H1 (cell line): ENCODE data around the gene SRMS. TPM values are rescaled to one million over a fixed set of nuclear protein-coding genes. Genes with fewer than 3 reads are reported as not detected.

Experiments used
- BRCA1 ChIP-seq: IDR thresholded peaks from 2 replicates; pipeline ENCODE4 v1.6.1; 2012; ENCODE audit warnings: low read depth, low read length, improper control_type of control experiment
- HDAC2 ChIP-seq, 2 experiments: fragments of 300-600 bp in 1 of 2; sonication (generic) in 1 of 2; IDR thresholded peaks; 2 replicates each; pipeline ENCODE4 v1.6.1; 2011 to 2012; ENCODE audit warnings: low read depth in 2 of 2, low read length in 2 of 2, mild to moderate bottlenecking in 2 of 2, moderate library complexity in 2 of 2, borderline replicate concordance in 1 of 2, inconsistent platforms in 1 of 2
- KDM1A ChIP-seq: fragments of 200-600, 300-600 bp; sonication (generic); IDR thresholded peaks from 2 replicates; pipeline ENCODE4 v1.7.1; 2016; ENCODE audit warnings: mild to moderate bottlenecking, low read length, borderline replicate concordance
- POLR2A ChIP-seq, 2 experiments: IDR thresholded peaks; 1 replicate in 1 of 2; 2 replicates in 1 of 2; pipeline ENCODE4 v1.6.1; 2011; ENCODE audit warnings: low read depth in 2 of 2, low read length in 2 of 2, mild to moderate bottlenecking in 2 of 2; ENCODE audit errors: control extremely low read depth in 1 of 2
- SAP30 ChIP-seq: fragments of 300-600 bp; sonication (generic); IDR thresholded peaks from 2 replicates; pipeline ENCODE4 v1.7.1; 2012; ENCODE audit warnings: low read length, moderate library complexity, mild to moderate bottlenecking, inconsistent platforms; ENCODE audit not compliant: insufficient read depth, insufficient replicate concordance
- SIN3A ChIP-seq, 2 experiments: IDR thresholded peaks in 1 of 2; conservative IDR thresholded peaks in 1 of 2; 2 replicates each; pipeline ENCODE4 v1.6.1; 2011 to 2012; ENCODE audit warnings: low read length in 2 of 2, improper control_type of control experiment in 1 of 2, low read depth in 1 of 2, mild to moderate bottlenecking in 1 of 2
- SUZ12 ChIP-seq: fragments of 200-600 bp; sonication (generic); IDR thresholded peaks from 2 replicates; pipeline ENCODE4 v1.6.1; 2012; ENCODE audit warnings: mild to moderate bottlenecking, inconsistent platforms, low read length, moderate library complexity, mixed read lengths
- TAF1 ChIP-seq: IDR thresholded peaks from 2 replicates; pipeline ENCODE4 v1.6.1; 2011; ENCODE audit warnings: mild to moderate bottlenecking, low read depth, low read length
- polyA plus RNA-seq, 7 experiments: library from polyadenylated mRNA; depleted of rRNA in 3 of 7; stranded (reverse) in 5 of 7; unstranded in 2 of 7; fragments of >200 nt in 5 of 7; fragments of 200-250 nt in 2 of 7; gene quantifications; 1 replicate in 5 of 7; 2 replicates in 1 of 7; 4 replicates in 1 of 7; pipeline versions ENCODE4 v1.2.1 to v1.2.3, GENCODE V29; 2011 to 2013; ENCODE audit warnings: missing spikeins in 2 of 7, mixed read lengths in 2 of 7
- total RNA-seq: library from RNA; stranded (reverse); fragmentation: NEBNext Ultra II Directional; extraction: Animal tissue kit (Norgen Biotek cat#: 25700); gene quantifications from 2 replicates; pipeline ENCODE4 v1.2.1, GENCODE V29; 2021

SRMS gene
- total and polyA plus RNA-seq, 2 of the 8 experiments (the other 6 are each of a cell fraction or from before 2014, with no cell fraction given): 0.39 to 0.76 TPM

DNA sequence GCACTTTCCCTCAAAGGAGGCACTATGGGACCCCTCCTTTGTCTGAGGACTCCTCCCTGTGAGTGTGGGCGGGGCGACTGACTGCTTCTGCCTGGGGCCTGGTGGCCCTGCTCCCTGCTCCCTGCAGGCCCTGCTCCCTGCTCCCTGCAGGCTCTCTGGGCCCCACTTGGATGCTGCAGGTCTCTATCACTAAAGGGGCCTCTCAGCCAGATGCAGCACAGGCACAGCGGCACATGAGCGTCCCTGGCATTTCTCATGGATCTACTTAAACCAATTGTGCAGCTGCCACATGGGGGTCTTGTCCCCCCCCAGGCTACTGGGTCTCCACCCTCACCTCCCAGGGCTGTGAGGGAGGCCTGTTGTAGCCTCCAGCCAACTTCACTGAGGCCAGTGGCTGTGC, 56.5 kb downstream of the SRMS start (continued):
- TF ChIP-seq SAP30 (no peak), SUZ12 (no peak), BRCA1 (no peak), SIN3A (conservative IDR thresholded peaks at IDR 0.05 in 1 of 2, IDR thresholded peaks at IDR 0.05 in 1 of 2; ENCODE audit: low read depth in 1 of 2, low read length in 2 of 2) (no peak), POLR2A (IDR thresholded peaks at IDR 0.05; ENCODE audit: control extremely low read depth in 1 of 2, low read depth in 2 of 2, low read length in 2 of 2) (no peak), KDM1A (no peak), TAF1 (no peak), HDAC2 (IDR thresholded peaks at IDR 0.05; ENCODE audit: borderline replicate concordance in 1 of 2, low read depth in 2 of 2, low read length in 2 of 2) (no peak)
- TF ChIP-seq, all 59 proteins: peak for 0

Other genes with a start within 250 kb of the SRMS start
- gene CHRNA4, start 186.4 kb downstream of the SRMS start, total RNA-seq: 2.7 and 5.7 TPM in 2 replicates
- 4.3 and 5.0 TPM in 2 replicates for gene CHRNA4, start 186.4 kb downstream of the SRMS start, polyA plus RNA-seq (2011; rRNA removed)
- gene KCNQ2, start 75.1 kb downstream of the SRMS start, total RNA-seq: 82.6 and 88.6 TPM in 2 replicates
- 243 and 277 TPM in 2 replicates for gene KCNQ2, start 75.1 kb downstream of the SRMS start, polyA plus RNA-seq (2011; rRNA removed)
- 25.8 and 27.9 TPM in 2 replicates for gene EEF1A2, start 48.7 kb downstream of the SRMS start, total RNA-seq
- gene EEF1A2, start 48.7 kb downstream of the SRMS start, polyA plus RNA-seq (2011; rRNA removed): 7.4 and 17.5 TPM in 2 replicates
- gene PPDPF, start 27.0 kb downstream of the SRMS start, total RNA-seq: 125 and 138 TPM in 2 replicates
- 30.5 and 49.9 TPM in 2 replicates for gene PPDPF, start 27.0 kb downstream of the SRMS start, polyA plus RNA-seq (2011; rRNA removed)
- 0.17 and 0.19 TPM in 2 replicates for gene PTK6, start 10.4 kb downstream of the SRMS start, total RNA-seq
- gene PTK6, start 10.4 kb downstream of the SRMS start, polyA plus RNA-seq (2011; rRNA removed): 0.12 and 0.30 TPM in 2 replicates
- 2.5 and 2.6 TPM in 2 replicates for gene FNDC11, start 6.4 kb upstream of the SRMS start, total RNA-seq
- 8.8 and 13.5 TPM in 2 replicates for gene FNDC11, start 6.4 kb upstream of the SRMS start, polyA plus RNA-seq (2011; rRNA removed)
- 17.5 and 18.2 TPM in 2 replicates for gene HELZ2, start 26.5 kb upstream of the SRMS start, total RNA-seq
- gene HELZ2, start 26.5 kb upstream of the SRMS start, polyA plus RNA-seq (2011; rRNA removed): 7.9 and 14.0 TPM in 2 replicates
- 12.9 and 14.2 TPM in 2 replicates for gene GMEB2, start 79.4 kb upstream of the SRMS start, total RNA-seq
- gene GMEB2, start 79.4 kb upstream of the SRMS start, polyA plus RNA-seq (2011; rRNA removed): 14.2 and 19.1 TPM in 2 replicates
- 63.1 and 71.6 TPM in 2 replicates for gene STMN3, start 105.7 kb upstream of the SRMS start, total RNA-seq
- 51.5 and 70.8 TPM in 2 replicates for gene STMN3, start 105.7 kb upstream of the SRMS start, polyA plus RNA-seq (2011; rRNA removed)
- 37.1 and 37.8 TPM in 2 replicates for gene RTEL1, start 110.6 kb upstream of the SRMS start, total RNA-seq
- 16.2 and 24.3 TPM in 2 replicates for gene RTEL1, start 110.6 kb upstream of the SRMS start, polyA plus RNA-seq (2011; rRNA removed)
- gene TNFRSF6B, start 148.9 kb upstream of the SRMS start, total RNA-seq: not detected in 2 replicates
- gene TNFRSF6B, start 148.9 kb upstream of the SRMS start, polyA plus RNA-seq (2011; rRNA removed): 3.1 and 5.4 TPM in 2 replicates
- 21.9 and 22.9 TPM in 2 replicates for gene ARFRP1, start 160.2 kb upstream of the SRMS start, total RNA-seq
- 12.9 and 19.4 TPM in 2 replicates for gene ARFRP1, start 160.2 kb upstream of the SRMS start, polyA plus RNA-seq (2011; rRNA removed)
- 21.4 and 24.9 TPM in 2 replicates for gene ZGPAT, start 160.3 kb upstream of the SRMS start, total RNA-seq
- gene ZGPAT, start 160.3 kb upstream of the SRMS start, polyA plus RNA-seq (2011; rRNA removed): 14.5 and 21.5 TPM in 2 replicates
- gene LIME1, start 188.9 kb upstream of the SRMS start, total RNA-seq: 3.3 and 4.5 TPM in 2 replicates
- 5.9 and 9.5 TPM in 2 replicates for gene LIME1, start 188.9 kb upstream of the SRMS start, polyA plus RNA-seq (2011; rRNA removed)
- 25.0 and 29.1 TPM in 2 replicates for gene SLC2A4RG, start 192.0 kb upstream of the SRMS start, total RNA-seq
- 15.9 and 32.9 TPM in 2 replicates for gene SLC2A4RG, start 192.0 kb upstream of the SRMS start, polyA plus RNA-seq (2011; rRNA removed)